ENCODE data around the gene P2RY12. TPM values are rescaled to one million over a fixed set of nuclear protein-coding genes. Genes with fewer than 3 reads are reported as not detected.

Gene P2RY12
- total RNA-seq, 3 donors from 2014 or later: 0.32 to 3.4 (median 1.0) TPM

GRCh38 chr3:151293127-151293526 is 91.4 kb downstream of the P2RY12 start:
- intact Hi-C loops (cut with DNase I, micrococcal nuclease): no loop called here
- H3K4me1 ChIP-seq (ENCODE audit: low read depth): no peaks in the 10 kb centered on the region
- H3K4me3 ChIP-seq: no peak overlapping the region
- TF ChIP-seq CTCF (IDR thresholded peaks at IDR 0.05): no peak
- no peaks in the 10 kb centered on the region for H3K9me3 ChIP-seq
- no peak for DNase-seq
- no peak for ATAC-seq
- H3K36me3 ChIP-seq (ENCODE audit: low read depth): no peaks in the 10 kb centered on the region

- ATAC-seq (no peak), DNase-seq (no peak)
- no peak for TF ChIP-seq CTCF (IDR thresholded peaks at IDR 0.05)
- intact Hi-C loops (cut with DNase I, micrococcal nuclease): no loop called here
- Histone ChIP-seq H3K4me1 (ENCODE audit: low read depth) (no peaks in the 10 kb centered on the region), H3K9me3 (no peaks in the 10 kb centered on the region), H3K36me3 (ENCODE audit: low read depth) (no peaks in the 10 kb centered on the region), H3K4me3 (no peak overlapping the region)
Measured at GRCh38 chr3:151290673-151291072, 93.9 kb downstream of the P2RY12 start.

- intact Hi-C loops (cut with DNase I, micrococcal nuclease): no loop called here
- no peaks in the 10 kb centered on the region for H3K4me1 ChIP-seq (ENCODE audit: low read depth)
- no peaks in the 10 kb centered on the region for H3K36me3 ChIP-seq (ENCODE audit: low read depth)
- ATAC-seq (no peak), DNase-seq (no peak)
- H3K4me3 ChIP-seq: no peak overlapping the region
- no peak for TF ChIP-seq CTCF (IDR thresholded peaks at IDR 0.05)
- H3K9me3 ChIP-seq: no peaks in the 10 kb centered on the region
Measured at GRCh38 chr3:151289445-151289844, 95.1 kb downstream of the P2RY12 start.

Other genes with a start within 250 kb of the P2RY12 start
- 1 to 10 TPM; 1.3 to 1.5 (median 1.4) TPM for gene GPR171, start 181.5 kb downstream of the P2RY12 start, total RNA-seq
- gene P2RY14, start 106.2 kb downstream of the P2RY12 start, total RNA-seq: 10 to 100 TPM in 1 of 3 donors, 1 to 10 TPM in 2; 3.9 to 18.2 (median 4.4) TPM
- gene GPR87, start 67.9 kb downstream of the P2RY12 start, total RNA-seq: not detected
- gene P2RY13, start 55.2 kb downstream of the P2RY12 start, total RNA-seq: 1 to 10 TPM in 2 of 3 donors, under 1 TPM in 1; 0.29 to 1.9 (median 1.5) TPM
- gene IGSF10, start 76.3 kb upstream of the P2RY12 start, total RNA-seq: 1 to 10 TPM; 1.0 to 1.6 (median 1.3) TPM

Data from mucosa of descending colon (tissue), 3 donors.